Heart left ventricle (tissue), 16 donors: ENCODE measurements around the gene ZBTB4. TPM values are rescaled to one million over a fixed set of nuclear protein-coding genes. Genes with fewer than 3 reads are reported as not detected.
A peak's percentile ranks its signal among the peaks of the same experiment; 100 is the strongest.
"Not testable (repeated sequence)": the region's sequence is repeated elsewhere in the genome, so short reads cannot be mapped to it uniquely, and the experiment has no call there.

Experiments used
- ATAC-seq, 4 donors: fragments of 200-7000 bp; cut with Tn5 transposase; one replicate each; pipeline ENCODE4 v1.9.1; 2020 to 2022; ENCODE audit warnings: moderate library complexity in 4 of 4, mild to moderate bottlenecking in 3 of 4, moderate number of reproducible peaks in 1 of 4
- DNase-seq, 5 donors: peaks; one replicate each; pipeline ENCODE4 v3.0.0-alpha.2; 2020
- H3K27ac ChIP-seq, 12 donors: fragments of 200-600 bp; sonication (generic) in 4 of 12; one replicate each; pipeline versions ENCODE4 v1.5.0 to v1.8.0; 2016 to 2022; ENCODE audit warnings: mild to moderate bottlenecking in 2 of 12
- H3K27me3 ChIP-seq, 9 donors: fragments of 200-600 bp; sonication (generic) in 2 of 9; one replicate each; pipeline versions ENCODE4 v1.5.1 to v1.8.0; 2016 to 2022; ENCODE audit warnings: mild to moderate bottlenecking in 3 of 9
- H3K36me3 ChIP-seq, 9 donors: fragments of 200-600 bp; sonication (generic) in 2 of 9; one replicate each; pipeline versions ENCODE4 v1.5.0 to v1.8.0; 2018 to 2022; ENCODE audit warnings: mild to moderate bottlenecking in 2 of 9
- H3K4me1 ChIP-seq, 12 donors: fragments of 200-600 bp; sonication (generic) in 4 of 12; one replicate each; pipeline versions ENCODE4 v1.5.0 to v1.8.0; 2016 to 2022; ENCODE audit warnings: mild to moderate bottlenecking in 3 of 12
- H3K4me3 ChIP-seq, 12 donors: fragments of 200-600 bp; sonication (generic) in 4 of 12; one replicate each; pipeline versions ENCODE4 v1.5.0 to v1.8.0; 2017 to 2022; ENCODE audit warnings: mild to moderate bottlenecking in 9 of 12, moderate library complexity in 4 of 12
- H3K9me3 ChIP-seq, 12 donors: fragments of 200-600 bp; sonication (generic) in 4 of 12; one replicate each; pipeline versions ENCODE4 v1.5.0 to v1.8.0; 2016 to 2022; ENCODE audit warnings: mild to moderate bottlenecking in 1 of 12
- CTCF ChIP-seq, 12 donors: fragments of 200-600 bp; sonication (generic) in 4 of 12; IDR thresholded peaks; one replicate each; pipeline versions ENCODE4 v1.5.0 to v1.8.0; 2018 to 2022; ENCODE audit warnings: antibody characterized with exemption in 12 of 12, mild to moderate bottlenecking in 5 of 12
- POLR2A ChIP-seq, 2 donors: fragments of 450-650 bp; IDR thresholded peaks; one replicate each; pipeline ENCODE4 v1.6.1; 2017; ENCODE audit warnings: antibody characterized with exemption in 2 of 2, mild to moderate bottlenecking in 2 of 2, moderate library complexity in 2 of 2
- WGBS, 4 donors: extraction: QIAGEN DNeasy Blood & Tissue Kit in 2 of 4; methylation state at CpG; one replicate each; pipeline versions ENCODE4 v1.1.5 to v1.1.7; 2013 to 2018; 5-methylcytosine and 5-hydroxymethylcytosine counted together
- intact Hi-C, 10 donors: fragments of 100-400 bp; cut with DNase I; formaldehyde crosslinking; loops; one replicate each; pipeline versions ENCODE4 v1.11.1 to v1.14.2; 2022
- polyA plus RNA-seq, 2 donors: library from polyadenylated mRNA; stranded (reverse); fragments of 200-250 nt; gene quantifications; one replicate each; pipeline ENCODE4 v1.2.3, GENCODE V29; 2013
- total RNA-seq, 9 donors: library from RNA; depleted of rRNA in 2 of 9; stranded (reverse); fragments of >200 nt in 2 of 9; fragmentation: NEBNext Ultra II Directional in 3 of 9; extraction: Animal tissue kit (Norgen Biotek cat#: 25700) in 3 of 9; gene quantifications; one replicate each; pipeline versions ENCODE4 v1.1.0 to v1.2.4, GENCODE V29; 2016 to 2023
- donor health status: ischemic (EF 13 %, LVEDD 7.1; RV severe dilation, severe dysfunction).
- donor health status: healthy with polysubstance abuse.
- donor health status: DM: no; HTN: yes; CAD: no.
- donor health status: DM: no; HTN: no; CAD: no.
- donor health status: ischemic (EF 25% LVEDD 6.9; RV normal size, moderate dysfunction).
- donor health status: ischemic (EF 25% LVEDD 5.7; RV mildly dilated, moderate dysfunction).
- donor health status: healthy.
- donor health status: DM: yes; HTN: yes; CAD: no.
- donor health status: ischemic (EF 35%, LVEDD 5.7; RV mildly dilated, moderate dysfunction).
- donor health status: nonischemic (EF 11% LVEDD 7.7; RV severe dilation, severe dysfunction).
- donor health status: DM: yes; HTN: yes; CAD: no.
- donor health status: PGD.
- donor health status: ischemic (EF 29% LVEDD 5.4; RV normal size, mild dysfunction).
- donor health status: nonischemic (EF 23%, LVEDD 6.1; RV moderate dilation, normal function).

The ZBTB4 gene
- total and polyA plus RNA-seq, 11 donors = 29.3 to 77.2 (median 58.9) TPM

DNA sequence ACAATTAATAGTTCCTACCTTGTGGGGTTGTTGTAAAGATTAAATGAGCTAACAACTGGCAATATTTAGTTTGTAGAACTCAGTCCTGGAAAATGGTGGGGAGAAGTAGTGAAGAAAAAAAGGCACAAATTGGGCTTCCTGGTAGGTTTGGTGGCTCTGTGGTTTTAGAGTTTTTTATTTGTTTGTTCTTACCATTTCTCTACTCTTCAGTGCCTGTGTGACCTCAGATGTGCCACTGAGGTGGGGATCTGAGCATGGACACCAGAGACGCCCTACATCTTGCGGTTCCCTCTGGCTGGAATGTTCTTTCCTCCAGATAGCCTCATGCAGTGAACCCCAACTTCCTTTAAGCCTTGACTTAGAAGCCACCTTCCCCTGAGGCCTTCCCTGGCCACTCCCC, 7.7 kb downstream of the ZBTB4 start:
- Histone ChIP-seq H3K27ac (peak overlapping the region in 2 of 12 donors; percentile 5 to 24), H3K9me3 (no peaks in the 10 kb centered on the region), H3K4me3 (no peak overlapping the region), H3K4me1 (peaks cover 2 to 87% (median 55%) of the 10 kb centered on the region in 12 donors), H3K36me3 (peaks cover 0 to 6% (median 0%) of the 10 kb centered on the region in 9 donors), H3K27me3 (no peaks in the 10 kb centered on the region)
- no peak for DNase-seq
- ATAC-seq = no peak
- intact Hi-C loops = no loop called here
- TF ChIP-seq CTCF (IDR thresholded peaks at IDR 0.05) = no peak
- TF ChIP-seq POLR2A (IDR thresholded peaks at IDR 0.05) = no peak
- WGBS, 4 donors = 70 to 80% (median 77%) methylated on average over 2 of the region's 2 CpGs

DNA sequence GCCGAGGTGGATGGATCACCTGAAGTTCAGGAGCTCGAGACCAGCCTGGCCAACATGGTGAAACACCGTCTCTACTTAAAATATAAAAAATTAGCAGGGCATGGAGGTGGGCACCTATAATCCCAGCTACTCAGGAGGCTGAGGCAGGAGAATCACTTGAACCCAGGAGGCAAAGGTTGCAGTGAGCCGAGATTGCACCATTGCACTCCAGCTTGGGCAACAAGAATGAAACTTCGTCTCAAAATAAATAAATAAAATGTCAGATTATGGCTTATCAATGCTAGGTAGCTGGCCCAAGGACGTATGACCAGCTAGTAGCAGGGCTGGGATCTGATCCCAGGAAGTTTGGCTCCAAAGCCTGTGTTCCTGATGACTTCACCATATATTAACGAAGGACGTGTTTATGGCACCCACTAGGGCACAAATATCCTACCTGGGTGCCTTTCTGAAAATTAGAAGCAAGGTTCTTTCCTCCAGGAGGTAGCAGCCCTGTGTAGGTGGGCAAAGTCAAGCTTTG, 8.9 kb downstream of the ZBTB4 start:
- intact Hi-C loops, H3K9me3 ChIP-seq, H3K4me3 ChIP-seq, ATAC-seq, DNase-seq, H3K27me3 ChIP-seq: not testable (repeated sequence)
- peaks cover 5 to 86% (median 54%) of the 10 kb centered on the region in 12 donors for H3K4me1 ChIP-seq
- peak overlapping the region in 4 of 12 donors; percentile 2 to 39 (median 34) for H3K27ac ChIP-seq
- 68 to 70% (median 69%) methylated on average over 8 of the region's 8 CpGs for WGBS, 4 donors
- peaks cover 0 to 18% (median 9%) of the 10 kb centered on the region in 9 donors for H3K36me3 ChIP-seq

GRCh38 chr17:7469843-7470242, 9.6 kb downstream of the ZBTB4 start:
- H3K9me3 ChIP-seq, intact Hi-C loops, H3K4me3 ChIP-seq, H3K27me3 ChIP-seq, DNase-seq, ATAC-seq: not testable (repeated sequence)
- WGBS, 4 donors = 91 to 94% (median 93%) methylated on average over 12 of the region's 12 CpGs
- Histone ChIP-seq H3K27ac (peak overlapping the region in 1 of 12 donors; percentile 9), H3K4me1 (peaks cover 5 to 80% (median 48%) of the 10 kb centered on the region in 12 donors), H3K36me3 (peaks cover 0 to 23% (median 12%) of the 10 kb centered on the region in 9 donors)

GRCh38 chr17:7468804-7469389, 10.5 kb downstream of the ZBTB4 start:
- intact Hi-C loops = no loop called here
- no peak for ATAC-seq
- H3K4me3 ChIP-seq = no peak overlapping the region
- peak overlapping the region in 1 of 12 donors; percentile 81 for H3K27ac ChIP-seq
- no peaks in the 10 kb centered on the region for H3K9me3 ChIP-seq
- no peak for DNase-seq
- TF ChIP-seq POLR2A (IDR thresholded peaks at IDR 0.05) = no peak
- no peak for TF ChIP-seq CTCF (IDR thresholded peaks at IDR 0.05)
- H3K4me1 ChIP-seq = peaks cover 5 to 70% (median 43%) of the 10 kb centered on the region in 12 donors
- 80 to 91% (median 83%) methylated on average over 12 of the region's 12 CpGs for WGBS, 4 donors
- no peaks in the 10 kb centered on the region for H3K27me3 ChIP-seq
- peaks cover 0 to 31% (median 19%) of the 10 kb centered on the region in 9 donors for H3K36me3 ChIP-seq

DNA sequence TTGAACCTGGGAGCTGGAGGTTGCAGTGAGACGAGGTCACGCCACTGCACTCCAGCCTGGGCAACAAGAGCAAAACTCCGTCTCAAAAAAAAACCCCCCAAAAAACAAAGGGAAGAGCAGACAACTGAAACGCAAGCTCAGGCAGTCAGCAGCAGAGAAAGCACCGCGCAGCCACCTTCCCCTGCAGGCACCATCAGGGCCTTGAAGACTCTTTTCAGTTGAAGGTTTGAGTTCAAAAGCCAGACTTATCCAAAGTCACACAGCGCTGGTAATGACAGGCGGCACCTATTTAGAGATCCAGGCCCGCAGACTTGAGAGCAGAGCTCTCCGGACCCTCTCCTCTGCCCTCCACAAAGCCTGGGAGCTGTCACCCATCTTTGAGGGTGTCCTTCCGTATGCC, 11.1 kb downstream of the ZBTB4 start:
- peak overlapping the region in 4 of 12 donors; percentile 71 to 84 (median 81) for H3K27ac ChIP-seq
- ATAC-seq = no peak
- WGBS, 4 donors = 86 to 93% (median 89%) methylated on average over 11 of the region's 11 CpGs
- peaks cover 0 to 37% (median 25%) of the 10 kb centered on the region in 9 donors for H3K36me3 ChIP-seq
- TF ChIP-seq POLR2A (IDR thresholded peaks at IDR 0.05) (no peak), CTCF (IDR thresholded peaks at IDR 0.05) (no peak)
- no peak overlapping the region for H3K4me3 ChIP-seq
- intact Hi-C loops = no loop called here
- no peak for DNase-seq
- no peaks in the 10 kb centered on the region for H3K27me3 ChIP-seq
- no peaks in the 10 kb centered on the region for H3K9me3 ChIP-seq
- H3K4me1 ChIP-seq = peaks cover 5 to 69% (median 43%) of the 10 kb centered on the region in 12 donors
